HG03442 (cell line): ENCODE results near the gene NIBAN1.
A peak's percentile ranks its signal among the peaks of the same experiment; 100 is the strongest.
"Not testable (repeated sequence)": the region's sequence is repeated elsewhere in the genome, so short reads cannot be mapped to it uniquely, and the experiment has no call there.

Experiments
- ATAC-seq: cut with Tn5 transposase; IDR thresholded peaks from one replicate; pipeline ENCODE4 v1.9.1; 2021; ENCODE audit warnings: mild to moderate bottlenecking, moderate library complexity; ENCODE audit not compliant: unreplicated experiment

The NIBAN1 gene

DNA sequence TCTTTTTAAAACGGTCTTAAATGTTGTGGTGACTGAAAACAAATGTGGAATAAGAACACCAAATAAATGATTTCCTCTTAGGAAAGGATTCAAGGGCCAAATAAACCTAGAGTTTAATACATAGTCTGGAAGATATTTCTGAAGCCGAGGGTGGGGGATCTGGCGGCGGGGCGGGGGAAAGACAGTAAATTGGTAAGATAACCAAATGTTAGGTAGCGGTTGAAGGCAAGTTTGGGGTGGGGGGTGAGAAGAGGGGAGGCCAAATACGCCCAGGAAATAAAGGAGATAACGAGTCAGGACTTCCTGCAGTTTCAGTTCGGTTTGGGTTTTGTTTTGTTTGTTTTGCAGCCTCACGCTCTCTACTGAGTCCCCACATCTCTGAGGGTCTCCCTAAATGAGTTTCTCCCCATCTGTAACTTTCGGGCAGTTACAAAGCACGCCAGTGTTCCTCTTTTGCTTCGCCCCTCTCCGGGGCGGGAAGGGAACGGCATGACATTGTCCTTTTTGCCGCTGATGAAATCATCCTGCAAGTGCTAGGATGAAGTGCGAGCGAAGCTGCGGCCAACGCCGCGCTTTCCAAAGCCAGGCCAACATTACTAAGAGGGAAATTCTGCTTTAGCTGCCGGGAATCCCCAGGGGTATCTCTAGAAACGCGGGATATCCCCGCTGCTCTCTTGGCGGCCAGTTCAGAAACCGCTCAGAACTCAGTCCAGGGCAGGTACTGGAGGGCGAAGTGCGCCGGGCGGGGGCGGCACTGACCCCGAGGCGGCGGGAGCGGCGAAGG lies 844 bp downstream of the NIBAN1 start:
- ATAC-seq: peak; percentile 56

DNA sequence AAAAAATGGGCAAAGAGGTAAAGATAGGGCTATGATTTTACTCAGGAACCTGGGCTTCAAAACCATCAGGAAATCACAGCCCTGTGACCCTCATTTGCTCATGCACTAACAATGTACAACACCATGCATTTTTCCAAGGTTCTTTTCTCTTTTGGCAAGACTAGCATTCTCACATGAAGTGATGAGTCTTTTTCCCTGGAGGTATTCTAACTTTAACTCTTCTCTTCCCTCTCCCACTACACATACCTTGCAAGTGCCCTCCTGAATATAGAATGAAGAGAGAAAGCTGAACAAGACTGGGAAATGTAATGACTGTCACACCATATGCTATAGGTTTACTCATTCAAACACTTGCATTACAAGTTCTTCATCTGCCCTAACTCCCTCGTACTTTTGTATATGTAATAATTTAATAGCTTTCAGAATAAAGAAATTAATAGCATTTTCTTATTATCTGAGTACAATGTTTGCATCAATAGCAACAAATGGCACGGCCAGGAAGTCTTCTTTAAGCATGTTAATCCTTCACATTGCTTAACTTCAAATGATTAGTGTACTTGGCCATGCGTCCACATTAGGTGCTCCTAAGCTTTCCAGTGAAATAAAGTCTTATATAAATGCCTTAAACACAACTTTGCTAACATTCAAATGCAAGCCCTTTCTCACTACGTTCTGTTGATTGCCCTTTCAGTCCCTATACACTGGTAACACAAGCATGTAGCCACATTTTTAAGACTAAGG lies 1.8 kb downstream of the NIBAN1 start:
- ATAC-seq: no peak

GRCh38 chr1:184971522-184972265 lies 2.6 kb downstream of the NIBAN1 start:
- ATAC-seq: no peak

DNA sequence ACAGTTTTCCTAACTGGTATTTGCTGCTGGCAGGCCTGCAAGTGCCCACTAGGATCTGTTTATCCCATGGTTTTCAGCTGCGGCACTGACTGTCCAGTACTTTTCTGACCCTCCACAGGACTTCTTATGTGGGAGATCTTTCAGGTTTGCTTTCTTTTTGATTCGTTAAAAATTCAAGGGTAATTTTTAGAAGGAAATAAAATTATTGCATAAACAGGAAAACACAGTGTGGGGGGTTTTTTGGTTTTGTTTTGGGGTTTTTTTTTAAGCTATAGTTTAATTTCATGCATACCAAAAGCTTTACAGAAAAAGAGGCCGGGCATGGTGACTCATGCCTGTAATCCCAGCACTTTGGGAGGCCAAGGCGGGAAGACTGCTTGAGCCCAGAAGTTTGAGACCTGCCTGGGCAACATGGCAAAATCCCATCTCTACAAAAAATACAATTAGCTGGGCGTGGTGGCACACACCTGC lies 3.6 kb downstream of the NIBAN1 start:
- no peak for ATAC-seq

DNA sequence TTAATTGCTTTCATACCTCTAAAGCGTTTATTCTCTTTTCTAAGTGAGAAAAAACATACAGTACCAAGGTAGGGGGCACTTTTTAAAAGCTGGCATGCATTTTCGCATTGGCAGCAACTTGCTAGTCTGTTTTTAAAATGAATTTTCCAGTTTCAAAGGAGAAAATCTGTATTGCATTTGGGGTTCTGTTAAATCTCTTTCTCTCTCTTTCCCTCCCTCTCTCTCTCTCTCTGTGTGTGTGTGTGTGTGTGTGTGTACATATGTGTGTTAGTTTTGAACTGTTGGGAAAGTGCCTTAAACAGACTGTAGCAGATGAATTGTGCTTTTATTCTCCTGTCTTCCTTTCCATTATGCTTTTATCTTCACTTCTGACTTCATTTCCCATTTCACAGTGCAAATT lies 7.3 kb downstream of the NIBAN1 start:
- no peak for ATAC-seq

GRCh38 chr1:184965944-184966860 lies 8.1 kb downstream of the NIBAN1 start:
- ATAC-seq: no peak

DNA sequence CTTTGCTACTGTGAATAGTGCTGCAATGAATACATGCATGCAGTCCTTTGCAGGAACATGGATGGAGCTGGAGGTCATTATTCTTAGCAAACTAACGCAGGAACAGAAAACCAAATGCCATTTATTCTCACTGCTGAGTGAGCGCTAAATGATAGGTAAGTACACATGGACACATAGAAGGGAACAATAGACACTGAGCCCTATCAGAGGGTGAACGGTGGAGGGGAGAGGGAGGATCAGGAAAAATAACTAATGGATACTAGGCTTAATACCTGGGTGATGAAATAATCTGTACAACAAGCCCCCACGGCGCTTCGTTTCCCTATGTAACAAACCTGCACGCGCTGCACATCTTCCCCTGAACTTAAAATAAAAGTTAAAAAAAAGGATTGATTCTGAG lies 8.9 kb downstream of the NIBAN1 start:
- ATAC-seq: no peak

DNA sequence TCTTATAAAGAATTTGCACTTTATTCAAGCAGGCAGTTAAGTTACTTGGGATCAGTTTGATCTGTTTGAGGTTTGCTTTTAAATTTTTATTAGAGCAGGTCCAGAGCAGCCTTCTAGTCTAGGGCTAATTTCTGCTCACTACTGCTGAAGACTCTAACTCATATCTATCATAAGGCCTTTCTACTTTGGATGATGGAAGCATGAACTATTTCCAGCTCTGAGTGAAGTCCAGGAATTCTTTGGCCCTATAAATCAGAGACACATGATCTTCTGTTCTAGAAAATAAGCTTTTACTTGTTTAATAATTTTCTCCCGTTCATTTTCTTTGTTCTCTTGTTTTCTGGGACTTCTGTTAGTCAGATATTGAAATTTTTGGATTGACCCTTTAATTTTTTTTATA lies 14.7 kb downstream of the NIBAN1 start:
- no peak for ATAC-seq

GRCh38 chr1:184958554-184959353 lies 15.6 kb downstream of the NIBAN1 start:
- no peak for ATAC-seq

GRCh38 chr1:184957901-184958300 lies 16.4 kb downstream of the NIBAN1 start:
- not testable (repeated sequence) for ATAC-seq

DNA sequence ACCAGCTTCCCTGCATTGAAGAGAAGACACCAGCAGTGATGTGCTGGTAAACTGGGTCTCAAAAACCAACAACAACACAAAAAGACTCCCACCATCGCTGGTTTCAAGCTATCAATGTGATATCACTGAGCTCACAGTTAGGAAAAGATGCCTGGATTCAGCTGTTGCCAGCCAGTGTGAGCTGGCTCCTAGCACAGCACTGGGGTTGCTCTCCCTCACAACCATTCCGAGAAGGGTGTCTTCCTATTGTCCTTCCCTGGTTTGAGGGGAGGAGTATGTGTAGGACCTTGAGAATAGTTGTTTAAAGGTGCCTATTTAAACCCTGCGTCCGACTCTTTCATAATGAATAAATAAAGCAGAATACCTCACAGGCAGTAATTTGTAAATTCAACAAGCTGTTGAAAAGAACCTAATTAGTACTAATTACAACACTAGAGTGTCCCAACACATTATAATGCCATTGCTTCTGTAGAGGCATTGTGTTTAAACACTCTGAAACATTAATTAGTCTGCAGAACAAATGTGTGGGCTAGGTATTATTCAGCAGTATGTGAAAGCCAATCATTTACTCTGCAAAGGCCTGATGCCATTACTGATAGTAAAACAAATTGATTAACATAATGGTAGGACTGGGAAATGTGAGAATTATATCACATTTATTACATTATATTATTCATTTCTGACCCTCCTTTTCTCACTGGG lies 17.2 kb downstream of the NIBAN1 start:
- ATAC-seq: no peak

- no peak for ATAC-seq
Observed at GRCh38 chr1:184954232-184954995, 19.9 kb downstream of the NIBAN1 start.

DNA sequence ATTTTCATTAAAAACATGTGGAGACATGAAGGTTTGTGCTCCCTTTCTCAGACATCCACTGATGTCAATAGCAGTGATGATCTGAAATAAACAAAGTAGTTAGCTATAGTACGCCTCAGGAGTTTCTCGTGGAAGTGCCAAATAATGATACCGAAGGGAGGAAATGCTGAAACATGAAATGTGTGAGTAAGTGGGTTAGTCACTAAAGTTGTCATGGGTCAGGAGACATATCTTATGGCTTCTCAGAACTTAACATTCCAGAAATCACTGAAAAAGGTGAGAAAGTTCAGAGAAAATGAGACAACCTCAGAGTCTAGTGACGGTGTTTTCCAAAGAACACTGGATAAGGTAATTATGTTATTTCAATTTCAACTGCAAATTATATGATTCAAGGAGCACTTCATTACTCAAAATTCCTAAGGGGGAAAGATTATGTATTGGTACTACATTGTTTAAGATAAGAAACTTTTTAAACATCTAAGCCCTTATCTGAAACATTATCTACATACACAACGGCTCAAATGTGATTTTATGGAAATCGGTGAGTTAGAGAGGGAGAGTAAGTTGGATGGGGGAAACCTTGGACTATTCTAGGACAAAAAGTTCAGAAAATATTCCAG lies 20.6 kb downstream of the NIBAN1 start:
- ATAC-seq: no peak

GRCh38 chr1:184952428-184952827 lies 21.9 kb downstream of the NIBAN1 start:
- ATAC-seq: no peak

DNA sequence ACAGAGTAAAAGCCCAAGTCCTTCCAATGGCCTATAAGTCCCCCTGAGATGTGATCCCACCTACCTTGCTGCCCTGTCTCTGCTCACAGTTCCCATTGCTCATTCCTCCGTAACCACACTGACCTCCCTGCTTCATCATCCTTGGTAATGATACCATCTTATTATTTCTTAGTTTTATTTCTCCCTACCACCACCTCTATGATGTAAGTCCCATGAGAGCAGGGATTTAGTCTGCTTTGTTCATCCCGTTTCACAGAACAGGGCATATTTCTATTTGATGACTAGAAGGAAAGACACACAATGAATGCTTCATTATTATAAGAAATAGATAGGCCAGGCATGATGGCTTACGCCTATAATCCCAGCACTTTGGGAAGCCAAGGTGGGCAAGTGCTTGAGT lies 22.5 kb downstream of the NIBAN1 start:
- no peak for ATAC-seq

DNA sequence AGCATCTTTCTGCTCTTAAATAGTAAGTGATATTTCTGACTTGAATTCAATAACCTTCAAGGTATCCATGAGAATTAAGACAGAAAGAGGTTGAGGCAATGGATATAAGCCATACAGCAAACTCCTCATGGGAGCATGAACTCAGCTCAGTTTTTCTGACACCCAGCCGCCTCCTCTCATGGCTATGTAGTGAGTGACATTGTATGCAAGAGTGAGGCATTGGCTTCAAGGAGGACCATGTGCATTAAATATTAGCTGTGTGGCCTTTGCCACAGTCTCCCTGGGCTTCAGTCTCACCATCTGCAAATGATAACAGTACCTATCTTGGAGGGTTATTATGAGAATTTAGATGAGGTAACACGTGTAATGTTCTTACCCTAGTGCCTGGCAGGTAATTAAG lies 23.4 kb downstream of the NIBAN1 start:
- ATAC-seq: no peak

GRCh38 chr1:184950227-184950626 lies 24.1 kb downstream of the NIBAN1 start:
- ATAC-seq: no peak
